GF-D8 (cell line): ENCODE results near the gene ABCA12.

Experiments
- DNase-seq: peaks from one replicate; lab custom pipeline; 2025; lab: John Stamatoyannopoulos, UW

Gene ABCA12

DNA sequence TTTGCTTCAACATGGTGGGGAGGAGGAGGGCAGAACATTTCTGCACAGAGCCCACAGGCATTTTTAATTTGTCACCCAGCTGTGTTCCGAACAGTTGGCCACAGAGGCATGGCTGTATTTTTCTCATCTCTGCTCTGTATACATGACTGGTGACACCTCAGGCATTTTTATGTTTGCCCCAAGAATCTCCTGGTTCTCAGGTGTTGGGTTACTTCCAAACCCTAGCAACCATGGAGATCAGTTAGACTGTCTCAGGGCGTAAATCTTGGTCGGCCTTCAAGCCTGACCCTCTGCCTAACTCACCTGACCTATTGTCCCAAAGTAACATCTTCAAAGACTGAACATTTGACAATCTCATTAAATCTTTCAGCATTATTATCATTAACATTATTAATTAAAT is 100.0 kb downstream of the ABCA12 start:
- no peak for DNase-seq

DNA sequence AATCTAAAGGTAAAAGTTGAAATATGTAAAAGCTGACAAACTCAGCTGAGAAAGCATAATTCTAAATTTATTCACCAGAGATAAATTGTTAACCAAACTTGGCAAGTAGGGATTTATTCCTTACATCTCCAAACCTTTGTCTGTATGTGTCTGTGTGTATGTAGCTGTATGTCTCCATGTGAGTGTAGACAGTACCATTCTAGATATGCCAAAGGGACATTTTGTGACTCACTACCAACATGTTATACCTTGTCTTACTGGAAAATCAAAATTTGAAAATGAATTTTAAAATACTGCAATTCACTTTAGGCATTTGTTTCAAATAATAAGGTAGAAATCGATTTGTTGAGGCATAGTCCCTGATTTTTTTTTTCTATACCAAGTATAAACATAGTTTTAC is 102.1 kb downstream of the ABCA12 start:
- no peak for DNase-seq

GRCh38 chr2:215034154-215034553 is 104.3 kb downstream of the ABCA12 start:
- no peak for DNase-seq

- DNase-seq, result no peak
Measured at GRCh38 chr2:215032153-215032552, 106.3 kb downstream of the ABCA12 start.

- DNase-seq, result no peak
Measured at GRCh38 chr2:215031321-215031720, 107.1 kb downstream of the ABCA12 start.

GRCh38 chr2:215029936-215030335 is 108.5 kb downstream of the ABCA12 start:
- DNase-seq, result no peak

DNA sequence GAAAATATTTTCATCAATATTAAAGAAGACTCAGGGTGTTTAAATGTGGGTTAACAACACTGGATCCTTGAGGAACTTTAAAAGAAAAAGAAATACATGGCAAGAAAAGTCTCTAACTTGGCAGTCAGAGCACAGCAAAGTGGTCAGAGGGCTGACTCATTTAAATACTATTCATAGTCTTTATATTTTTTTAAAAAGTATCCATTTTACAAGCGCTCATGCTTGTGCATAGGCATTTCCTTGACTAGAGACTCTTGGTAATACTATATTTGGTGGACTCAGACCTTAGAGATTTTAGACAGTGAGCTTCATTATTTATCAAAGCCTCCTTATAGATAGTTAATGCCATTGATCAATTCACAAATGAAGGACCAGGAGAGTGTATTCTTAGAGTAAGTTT is 110.2 kb downstream of the ABCA12 start:
- no peak for DNase-seq

DNA sequence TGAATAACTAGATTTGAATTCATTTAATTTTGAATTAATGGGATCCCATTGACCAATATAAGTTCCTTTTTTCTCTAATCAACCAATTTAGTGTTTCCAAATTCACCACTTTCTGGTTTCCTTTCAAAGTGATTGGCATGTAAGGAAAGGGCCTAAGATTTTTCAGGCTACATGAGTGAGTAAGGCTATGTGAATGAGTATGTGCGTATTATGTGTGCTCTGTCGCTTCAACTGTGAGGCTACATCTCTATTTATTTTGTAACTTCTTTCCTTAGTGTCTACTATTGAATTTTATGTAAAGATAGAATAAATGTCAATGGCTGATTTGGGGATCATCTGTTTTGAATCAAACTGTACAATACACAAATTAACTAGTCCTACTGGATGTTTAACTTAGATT is 110.6 kb downstream of the ABCA12 start:
- DNase-seq, result no peak

GRCh38 chr2:215022910-215023309 is 115.5 kb downstream of the ABCA12 start:
- DNase-seq, result no peak

GRCh38 chr2:215022418-215022817 is 116.0 kb downstream of the ABCA12 start:
- no peak for DNase-seq

DNA sequence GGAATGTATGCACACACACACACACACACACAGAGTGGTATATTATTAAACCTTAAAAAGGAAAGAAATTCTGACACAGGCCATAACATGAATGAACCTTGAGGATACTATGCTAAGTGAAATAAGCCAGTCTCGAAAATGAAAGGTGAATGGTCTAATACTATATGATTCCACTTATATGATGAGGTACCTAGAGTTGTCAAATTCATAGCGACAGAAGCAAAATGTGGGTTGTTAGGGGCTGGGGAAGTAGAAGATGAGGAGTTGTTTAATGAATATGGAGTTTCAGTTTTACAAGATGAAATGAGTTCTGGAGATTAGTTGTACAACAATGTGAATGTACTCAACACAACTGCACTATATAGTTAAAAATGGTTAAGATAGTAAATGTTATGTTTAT is 118.1 kb downstream of the ABCA12 start:
- no peak for DNase-seq

- no peak for DNase-seq
Measured at GRCh38 chr2:215019521-215020145, 118.8 kb downstream of the ABCA12 start.

DNA sequence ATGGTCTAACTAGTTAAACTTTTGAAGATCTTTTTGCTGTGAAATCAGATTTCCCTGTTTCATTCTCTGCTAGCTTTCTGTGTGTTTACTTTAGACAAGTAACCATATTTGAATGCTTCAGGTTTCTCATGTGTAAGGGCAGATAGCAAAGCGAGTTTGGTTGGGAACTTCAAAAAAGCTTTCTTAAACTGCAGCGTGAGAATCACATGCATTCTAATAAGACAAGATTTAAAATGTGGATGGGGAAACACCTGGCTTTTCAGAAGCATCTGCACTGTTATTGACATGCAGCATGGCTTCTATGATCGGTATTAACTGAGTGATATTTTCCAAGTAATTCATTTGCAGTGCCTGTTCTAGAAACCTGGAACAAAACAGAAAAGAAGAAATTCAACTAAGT is 119.3 kb downstream of the ABCA12 start:
- DNase-seq, result no peak

DNA sequence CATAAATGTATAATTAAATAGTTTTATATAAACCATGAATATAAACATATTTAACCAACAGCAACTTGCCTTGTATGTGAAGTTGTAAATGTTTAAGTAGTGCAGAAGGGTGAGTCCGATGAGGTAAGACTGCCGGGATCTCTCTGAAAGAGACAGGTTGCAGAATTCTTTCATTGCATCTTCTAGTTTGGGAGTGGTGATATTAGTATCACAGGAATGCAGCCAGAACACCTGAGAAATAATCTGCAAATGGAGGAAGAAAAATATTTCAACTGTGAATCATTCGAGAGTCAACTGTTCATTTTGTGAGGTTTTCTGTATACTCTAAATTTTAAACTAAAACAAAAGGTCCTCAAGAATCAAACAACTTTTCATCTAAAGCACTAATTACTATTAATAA is 123.0 kb downstream of the ABCA12 start:
- DNase-seq, result no peak

DNA sequence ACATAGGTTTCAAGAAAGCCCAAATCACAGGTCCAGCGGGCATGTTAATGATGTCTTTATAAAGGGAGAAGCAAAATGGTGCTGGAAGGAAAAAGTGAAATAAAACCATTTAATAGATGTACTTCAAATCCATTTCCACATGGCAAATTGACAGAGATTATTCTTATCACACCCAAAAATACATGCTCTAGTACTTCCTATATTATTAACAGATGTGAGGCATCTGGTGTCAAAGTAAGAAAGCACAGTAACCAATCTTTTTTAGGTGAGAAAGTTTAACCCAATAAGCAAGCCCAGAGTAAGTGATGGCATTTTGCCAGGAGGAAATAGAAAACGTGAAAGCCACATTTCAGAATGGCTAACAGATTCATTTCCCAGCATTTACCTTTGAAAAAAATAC is 128.0 kb downstream of the ABCA12 start:
- no peak for DNase-seq

DNA sequence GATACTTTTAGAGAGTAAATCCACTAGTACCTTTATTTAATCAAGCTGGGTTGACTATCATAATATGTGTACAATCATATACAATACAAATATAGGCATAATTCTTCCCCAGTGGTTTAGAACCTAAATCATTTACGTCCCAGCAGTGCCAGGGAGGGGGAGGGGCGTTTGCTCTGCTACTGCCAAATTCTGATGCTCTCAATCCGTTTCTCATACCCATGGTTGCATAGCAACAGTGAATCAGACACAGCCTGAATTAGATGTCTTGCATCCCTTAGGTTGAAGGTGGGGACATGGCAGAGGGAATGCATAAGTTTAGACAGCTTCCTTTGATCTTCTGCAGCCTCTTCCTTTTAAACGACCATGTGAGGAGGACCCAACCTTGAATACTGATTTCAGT is 135.4 kb downstream of the ABCA12 start:
- no peak for DNase-seq

DNA sequence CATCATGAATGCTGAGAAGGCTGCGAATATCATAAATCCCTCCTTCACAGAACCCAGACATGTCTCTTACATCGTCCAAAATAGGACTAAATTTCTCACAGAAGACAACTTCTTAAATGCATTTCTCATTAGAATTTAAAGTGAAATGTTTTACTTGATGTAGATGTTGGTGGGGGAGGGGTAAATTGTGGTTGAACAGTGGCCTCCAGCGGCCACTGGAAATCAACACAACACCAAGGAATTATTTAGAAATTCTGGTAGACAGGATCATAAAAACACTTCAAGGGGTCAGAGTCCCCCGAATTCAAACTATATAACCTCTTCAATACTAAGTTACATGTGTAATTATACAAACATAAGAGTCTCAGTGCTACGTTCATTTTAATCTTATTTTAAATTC is 135.9 kb downstream of the ABCA12 start:
- DNase-seq, result no peak

DNA sequence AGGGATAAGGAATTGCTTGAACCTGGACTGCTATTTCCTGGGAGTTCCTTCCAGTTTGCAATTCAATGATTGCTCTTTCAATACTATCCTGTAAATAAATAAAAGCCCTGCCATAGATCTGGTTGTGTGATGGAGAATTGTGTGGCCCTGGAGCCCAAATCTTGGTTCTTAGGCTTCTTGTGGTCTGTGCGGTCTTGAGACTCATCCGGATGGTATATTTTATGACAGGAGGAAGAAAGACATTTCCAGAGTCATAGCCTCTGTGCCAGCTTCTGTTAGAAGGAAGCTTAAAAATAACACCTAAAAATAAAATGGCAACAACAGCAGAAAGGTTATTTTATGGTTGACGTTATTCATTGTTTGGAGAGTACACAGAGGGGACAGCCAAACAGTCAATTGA is 137.7 kb downstream of the ABCA12 start:
- DNase-seq, result no peak

- no peak for DNase-seq
Measured at GRCh38 chr2:214995926-214996670, 142.3 kb downstream of the ABCA12 start.

DNA sequence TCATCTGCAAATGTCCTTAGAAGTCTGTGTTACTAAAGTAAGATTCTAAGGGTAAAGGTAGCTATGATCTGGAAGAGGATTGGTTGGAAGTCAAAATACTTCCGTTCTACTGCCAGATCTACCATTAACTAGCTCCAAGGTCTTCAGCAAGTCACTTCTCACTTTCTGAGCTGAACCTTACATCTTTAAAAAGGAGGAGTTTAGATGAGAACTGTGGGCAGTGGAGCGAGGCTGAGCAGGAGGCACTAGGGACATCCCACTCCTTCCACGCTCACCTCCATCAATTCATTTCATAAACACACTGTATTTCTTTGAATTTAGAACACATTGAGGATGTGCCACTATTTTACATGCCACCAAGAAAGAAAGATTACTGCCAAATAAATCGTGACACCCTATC is 143.0 kb downstream of the ABCA12 start:
- DNase-seq, result no peak

DNA sequence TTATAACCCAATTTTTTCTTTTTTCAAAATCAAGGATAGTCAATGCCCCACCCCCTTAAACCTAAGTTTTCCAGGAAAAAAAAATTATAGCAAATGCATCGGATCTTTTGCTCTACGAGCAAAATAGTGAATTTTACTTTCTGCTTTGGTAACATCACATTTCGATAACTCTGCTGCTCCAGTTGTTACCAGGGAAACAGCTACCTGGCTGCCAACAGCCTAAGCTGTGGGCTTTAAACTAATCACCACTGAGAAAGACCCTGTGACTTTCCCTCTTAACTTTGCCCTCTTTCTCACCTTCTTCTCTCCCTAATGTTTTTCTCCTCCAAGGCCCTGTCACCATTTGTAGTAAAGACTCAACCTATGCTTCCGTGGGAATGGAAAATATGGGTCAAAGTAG is 145.5 kb downstream of the ABCA12 start:
- DNase-seq, result no peak

DNA sequence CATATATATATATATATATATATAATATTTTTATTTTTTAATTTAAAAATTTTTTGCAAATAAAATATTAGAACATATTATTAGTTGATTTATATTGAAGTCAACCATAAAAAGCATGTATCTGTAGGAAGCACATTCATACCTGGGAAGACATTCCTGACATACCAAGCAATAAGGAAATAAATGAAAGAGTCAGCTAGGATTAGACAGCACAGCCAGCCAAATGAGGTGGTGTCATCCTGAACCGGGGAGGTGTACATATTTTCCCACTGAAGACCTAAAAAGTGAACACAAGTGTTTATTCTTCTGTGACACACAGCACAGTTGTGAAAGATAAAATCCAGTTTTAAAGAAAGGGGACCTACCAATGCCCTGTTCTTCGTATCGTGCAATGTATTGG is 149.2 kb downstream of the ABCA12 start:
- no peak for DNase-seq

DNA sequence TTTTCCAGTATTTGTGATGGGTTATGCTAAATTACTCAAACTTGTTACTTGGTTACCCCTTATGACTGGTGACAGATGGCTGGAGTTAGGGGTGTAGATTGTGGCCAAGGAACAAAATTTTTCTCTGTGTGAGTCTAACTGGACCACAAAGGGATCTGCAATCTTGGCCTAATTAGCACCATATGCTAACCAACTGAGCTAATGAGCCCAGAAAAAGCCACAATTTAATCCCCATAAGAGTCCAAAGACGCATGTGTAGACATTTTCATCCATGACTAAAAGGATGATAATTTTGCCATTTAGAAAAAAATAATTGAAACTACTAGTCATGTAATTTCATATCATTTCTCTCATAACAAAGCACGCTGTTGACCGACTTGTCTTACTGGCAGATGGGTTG is 151.2 kb downstream of the ABCA12 start:
- no peak for DNase-seq

DNA sequence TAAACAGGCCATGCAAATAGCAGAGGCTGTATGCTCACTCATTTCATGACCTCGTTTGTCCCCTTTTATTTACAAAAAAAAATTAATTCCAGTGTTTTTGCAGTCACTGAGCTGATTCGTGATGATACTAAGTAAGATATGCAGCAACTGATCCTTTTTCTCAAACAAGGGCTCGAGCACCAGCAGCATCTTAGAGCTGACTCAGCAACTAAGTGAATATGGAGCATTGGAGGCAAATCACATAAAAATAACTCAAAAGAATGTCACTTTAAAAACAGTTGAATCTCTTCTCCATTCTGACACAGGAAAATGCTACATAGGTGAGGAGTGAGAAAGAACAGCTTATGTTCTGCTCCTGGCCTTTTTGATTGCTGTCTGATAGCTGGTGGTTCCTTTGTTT is 152.8 kb downstream of the ABCA12 start:
- no peak for DNase-seq
